OCI-LY3 (cell line): ENCODE results near the gene CACNA2D3.

ENCODE experiments used
- H2AFZ ChIP-seq: fragments of 200-600, 300-600 bp; shearing (Covaris generic); 2 replicates; pipeline ENCODE4 v1.6.0; 2014; ENCODE audit warnings: antibody characterized with exemption, low read depth, low read length
- H3K27ac ChIP-seq: fragments of 200-600, 300-600 bp; sonication (generic); 2 replicates; pipeline ENCODE4 v1.5.1; 2014; ENCODE audit warnings: mild to moderate bottlenecking, low read length, moderate library complexity, mixed read lengths
- H3K27me3 ChIP-seq: fragments of 200-600, 300-600 bp; sonication (generic); 2 replicates; pipeline ENCODE4 v1.6.1; 2014; ENCODE audit warnings: low read depth, low read length, mixed read lengths
- H3K36me3 ChIP-seq: fragments of 200-600, 300-600 bp; sonication (generic); replicated peaks from 2 replicates; pipeline ENCODE3; 2014; ENCODE audit warnings: low read depth, low read length, mixed read lengths
- H3K4me1 ChIP-seq: fragments of 300-600, 200-600 bp; sonication (generic); 2 replicates; pipeline ENCODE4 v1.6.1; 2014; ENCODE audit warnings: low read length, mixed read lengths
- H3K4me2 ChIP-seq: fragments of 200-600, 300-600 bp; sonication (generic); 2 replicates; pipeline ENCODE4 v1.6.1; 2014; ENCODE audit warnings: low read length, mixed read lengths
- H3K4me3 ChIP-seq: fragments of 300-600, 200-600 bp; sonication (generic); 2 replicates; pipeline ENCODE4 v1.5.1; 2014; ENCODE audit warnings: antibody characterized with exemption, mild to moderate bottlenecking, low read length, moderate library complexity
- H3K79me2 ChIP-seq: fragments of 300-600, 200-600 bp; shearing (Covaris generic); 2 replicates; pipeline ENCODE4 v1.6.1; 2014; ENCODE audit warnings: mild to moderate bottlenecking, low read length, mixed read lengths
- H3K9ac ChIP-seq: fragments of 300-600, 200-600 bp; shearing (Covaris generic); 2 replicates; pipeline ENCODE4 v1.6.0; 2014; ENCODE audit warnings: mild to moderate bottlenecking, low read length, moderate library complexity
- H3K9me3 ChIP-seq: fragments of 200-600, 300-600 bp; shearing (Covaris generic); 2 replicates; pipeline ENCODE4 v1.6.1; 2014; ENCODE audit warnings: low read length, mixed read lengths; ENCODE audit not compliant: insufficient read depth
- H4K20me1 ChIP-seq: fragments of 200-600, 300-600 bp; sonication (generic); 2 replicates; pipeline ENCODE4 v1.6.1; 2016; ENCODE audit warnings: low read length, mixed read lengths; ENCODE audit not compliant: insufficient read depth
- EZH2phosphoT487 ChIP-seq: fragments of 200-600 bp; shearing (Covaris generic); IDR thresholded peaks from 2 replicates; pipeline ENCODE4 v1.6.1; 2018; ENCODE audit warnings: antibody characterized with exemption, mixed run types, low read depth
- TF ChIP-seq, protein P1 (sequence below): fragments of 200-600, 300-600 bp; sonication (generic); IDR thresholded peaks from 2 replicates; pipeline ENCODE4 v1.5.1; 2014; ENCODE audit warnings: antibody characterized with exemption, low read length, low read depth

CACNA2D3 gene

DNA sequence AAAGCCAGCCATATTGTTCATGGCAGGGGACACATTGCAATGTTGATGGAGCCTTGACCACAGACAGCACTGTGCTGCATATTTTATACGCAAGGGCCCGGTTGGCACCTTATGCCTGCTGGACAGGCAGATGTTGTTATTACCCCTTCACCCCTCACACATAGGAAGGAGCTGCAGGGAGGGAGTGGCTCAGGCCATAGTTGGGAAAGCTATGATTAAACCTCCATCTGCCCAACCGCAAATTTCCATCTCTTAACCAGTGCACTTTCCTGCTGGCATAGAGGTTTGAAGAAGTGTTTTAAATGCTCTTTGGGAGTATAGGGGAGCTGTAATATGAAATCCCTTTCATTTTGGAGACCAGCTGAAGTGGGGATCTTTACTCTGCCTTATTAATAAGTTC is 224.7 kb downstream of the CACNA2D3 start:
- no peak overlapping the region for H3K9ac ChIP-seq
- H3K27ac ChIP-seq = no peak overlapping the region
- no peak overlapping the region for H3K4me3 ChIP-seq
- no peak overlapping the region for H2AFZ ChIP-seq
- no peaks in the 10 kb centered on the region for H3K36me3 ChIP-seq
- peaks cover 7% of the 10 kb centered on the region; the same call in 1 of the 2 replicates for H3K27me3 ChIP-seq
- TF ChIP-seq, protein P1, sequence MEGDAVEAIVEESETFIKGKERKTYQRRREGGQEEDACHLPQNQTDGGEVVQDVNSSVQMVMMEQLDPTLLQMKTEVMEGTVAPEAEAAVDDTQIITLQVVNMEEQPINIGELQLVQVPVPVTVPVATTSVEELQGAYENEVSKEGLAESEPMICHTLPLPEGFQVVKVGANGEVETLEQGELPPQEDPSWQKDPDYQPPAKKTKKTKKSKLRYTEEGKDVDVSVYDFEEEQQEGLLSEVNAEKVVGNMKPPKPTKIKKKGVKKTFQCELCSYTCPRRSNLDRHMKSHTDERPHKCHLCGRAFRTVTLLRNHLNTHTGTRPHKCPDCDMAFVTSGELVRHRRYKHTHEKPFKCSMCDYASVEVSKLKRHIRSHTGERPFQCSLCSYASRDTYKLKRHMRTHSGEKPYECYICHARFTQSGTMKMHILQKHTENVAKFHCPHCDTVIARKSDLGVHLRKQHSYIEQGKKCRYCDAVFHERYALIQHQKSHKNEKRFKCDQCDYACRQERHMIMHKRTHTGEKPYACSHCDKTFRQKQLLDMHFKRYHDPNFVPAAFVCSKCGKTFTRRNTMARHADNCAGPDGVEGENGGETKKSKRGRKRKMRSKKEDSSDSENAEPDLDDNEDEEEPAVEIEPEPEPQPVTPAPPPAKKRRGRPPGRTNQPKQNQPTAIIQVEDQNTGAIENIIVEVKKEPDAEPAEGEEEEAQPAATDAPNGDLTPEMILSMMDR = no peak
- H3K9me3 ChIP-seq = no peaks in the 10 kb centered on the region
- no peaks in the 10 kb centered on the region for H3K79me2 ChIP-seq
- no peaks in the 10 kb centered on the region for H3K4me1 ChIP-seq
- no peaks in the 10 kb centered on the region for H4K20me1 ChIP-seq
- no peak overlapping the region for H3K4me2 ChIP-seq

DNA sequence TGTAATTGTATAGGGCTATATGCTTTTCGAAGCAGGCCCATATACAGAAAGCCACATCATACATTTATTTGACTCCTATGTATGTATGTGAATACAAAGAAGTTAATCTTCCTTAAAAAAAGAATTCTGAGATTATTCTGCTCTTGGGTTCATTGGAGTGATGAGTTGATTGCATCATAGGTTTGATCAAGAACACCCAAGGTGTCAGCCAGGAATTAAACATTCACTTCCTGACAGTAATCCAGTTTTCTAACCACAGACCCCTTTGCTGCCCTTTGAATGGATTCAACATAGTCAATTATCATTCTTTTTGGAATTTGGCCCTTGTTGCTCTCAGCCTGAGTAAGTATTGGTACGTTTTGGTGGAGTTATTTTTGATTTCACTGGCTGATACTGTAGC is 225.6 kb downstream of the CACNA2D3 start:
- H4K20me1 ChIP-seq = no peaks in the 10 kb centered on the region
- H3K27me3 ChIP-seq = peaks cover 5% of the 10 kb centered on the region; the same call in 1 of the 2 replicates
- H3K4me3 ChIP-seq = no peak overlapping the region
- no peak overlapping the region for H3K4me2 ChIP-seq
- no peak overlapping the region for H3K9ac ChIP-seq
- no peaks in the 10 kb centered on the region for H3K9me3 ChIP-seq
- H3K79me2 ChIP-seq = no peaks in the 10 kb centered on the region
- H3K4me1 ChIP-seq = no peaks in the 10 kb centered on the region
- no peak overlapping the region for H3K27ac ChIP-seq
- no peak overlapping the region for H2AFZ ChIP-seq
- TF ChIP-seq, protein P1 = no peak
- TF ChIP-seq EZH2phosphoT487 = no peak
- no peaks in the 10 kb centered on the region for H3K36me3 ChIP-seq

DNA sequence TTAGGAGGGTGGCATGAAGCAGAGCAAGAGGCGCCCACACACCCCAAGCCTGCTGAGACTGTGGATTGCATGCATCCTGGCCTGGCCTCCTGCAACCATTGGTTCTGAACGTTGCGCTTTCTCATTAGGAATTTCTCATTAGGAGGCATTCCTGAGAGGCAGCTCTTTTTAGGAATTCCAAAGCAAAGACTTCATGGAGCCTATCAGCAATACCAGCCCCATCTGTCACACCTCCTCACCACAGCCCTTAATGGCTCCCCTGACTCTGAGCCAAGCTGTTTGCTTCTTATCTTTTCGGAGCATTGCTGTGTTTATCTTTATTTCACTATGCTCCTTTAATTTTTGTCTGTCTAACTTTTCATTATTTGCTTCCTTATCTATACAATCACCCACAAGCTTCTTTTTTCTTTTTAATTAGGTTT is 226.9 kb downstream of the CACNA2D3 start:
- H3K27ac ChIP-seq = no peak overlapping the region
- H3K9ac ChIP-seq = no peak overlapping the region
- no peaks in the 10 kb centered on the region for H4K20me1 ChIP-seq
- no peaks in the 10 kb centered on the region for H3K9me3 ChIP-seq
- no peaks in the 10 kb centered on the region for H3K79me2 ChIP-seq
- no peak overlapping the region for H3K4me3 ChIP-seq
- no peaks in the 10 kb centered on the region for H3K4me1 ChIP-seq
- no peaks in the 10 kb centered on the region for H3K36me3 ChIP-seq
- no peak overlapping the region for H3K4me2 ChIP-seq
- no peak overlapping the region for H2AFZ ChIP-seq
- peaks cover 13% of the 10 kb centered on the region; the same call in 1 of the 2 replicates for H3K27me3 ChIP-seq
- TF ChIP-seq, protein P1 = no peak
- no peak for TF ChIP-seq EZH2phosphoT487

- no peak overlapping the region for H3K4me2 ChIP-seq
- H3K79me2 ChIP-seq = no peaks in the 10 kb centered on the region
- no peak overlapping the region for H3K27ac ChIP-seq
- no peak overlapping the region for H3K9ac ChIP-seq
- H3K4me1 ChIP-seq = no peaks in the 10 kb centered on the region
- peaks cover 13% of the 10 kb centered on the region; the same call in 1 of the 2 replicates for H3K27me3 ChIP-seq
- H3K9me3 ChIP-seq = no peaks in the 10 kb centered on the region
- TF ChIP-seq, protein P1 = no peak
- no peak for TF ChIP-seq EZH2phosphoT487
- no peak overlapping the region for H2AFZ ChIP-seq
- no peak overlapping the region for H3K4me3 ChIP-seq
- H4K20me1 ChIP-seq = no peaks in the 10 kb centered on the region
- H3K36me3 ChIP-seq = no peaks in the 10 kb centered on the region
Measured at GRCh38 chr3:54349691-54350090, 227.3 kb downstream of the CACNA2D3 start.
